ENCODE results near the gene MVD. TPM values are rescaled to one million over a fixed set of nuclear protein-coding genes. Genes with fewer than 3 reads are reported as not detected.

Gene MVD
- total and polyA plus RNA-seq, 2 of the 4 experiments (the other 2 are of a cell fraction), result 18.3 to 28.4 TPM

GRCh38 chr16:88630433-88630832 lies 32.5 kb downstream of the MVD start:
- Histone ChIP-seq H3K79me1 (ENCODE audit: low read depth in 1 of 2, low read length in 2 of 2) (peaks cover 0 to 7% of the 10 kb centered on the region in 2 experiments; a peak in 2 of 4 replicates), H3K4ac (ENCODE audit: low read depth, low read length) (no peak overlapping the region), H3K4me3 (ENCODE audit: insufficient read depth, low read depth, low read length) (no peak overlapping the region), H4K20me1 (ENCODE audit: insufficient read depth, low read length) (no peaks in the 10 kb centered on the region; the same call in 1 of the 2 replicates), H2AK5ac (ENCODE audit: low read depth, low read length) (no peak overlapping the region), H3K4me2 (ENCODE audit: low read depth, low read length) (no peak overlapping the region), H4K5ac (ENCODE audit: low read depth, low read length) (no peak overlapping the region), H2BK120ac (ENCODE audit: low read depth, low read length) (no peak overlapping the region), H3K14ac (replicated peaks; ENCODE audit: low read depth, low read length) (no peak overlapping the region), H2BK20ac (ENCODE audit: low read depth, low read length) (no peak overlapping the region), H2AK9ac (replicated peaks; ENCODE audit: low read depth, low read length, poor library complexity) (peak overlapping the region; percentile 19), H3K9ac (ENCODE audit: low read depth, low read length) (no peak overlapping the region), H4K8ac (ENCODE audit: low read depth in 2 of 2, low read length in 2 of 2) (no peak overlapping the region), H3K56ac (ENCODE audit: extremely low read depth, insufficient read depth, low read length) (no peak overlapping the region), H3K27me3 (ENCODE audit: control insufficient read depth, insufficient read depth, low read length) (no peaks in the 10 kb centered on the region), H3K9me1 (ENCODE audit: insufficient read depth, low read length) (no peaks in the 10 kb centered on the region), H2AFZ (replicated peaks; ENCODE audit: low read length, poor library complexity) (no peak overlapping the region), H4K91ac (ENCODE audit: insufficient read depth, low read depth, low read length) (no peak overlapping the region), H3K23ac (ENCODE audit: low read depth, low read length) (no peak overlapping the region), H2BK15ac (ENCODE audit: low read depth, low read length) (no peak overlapping the region), H3K27ac (ENCODE audit: insufficient read depth, low read length) (no peak overlapping the region), H3K18ac (ENCODE audit: low read depth, low read length) (no peak overlapping the region), H3K4me1 (ENCODE audit: control insufficient read depth, insufficient read depth, low read length) (peaks cover 8% of the 10 kb centered on the region), H3K36me3 (ENCODE audit: control insufficient read depth, insufficient read depth, low read length) (peaks cover 57% of the 10 kb centered on the region), H3K9me3 (ENCODE audit: control insufficient read depth, insufficient read depth, low read length) (no peaks in the 10 kb centered on the region), H2BK5ac (ENCODE audit: low read depth, low read length, poor library complexity, severe bottlenecking) (no peak overlapping the region)
- in situ Hi-C loops (cut with MboI; ENCODE audit: low sequenced_read_pairs) (no loop called here), intact Hi-C loops (cut with micrococcal nuclease) (no loop called here), dilution Hi-C loops (cut with HindIII; ENCODE audit: low sequenced_read_pairs, unreplicated experiment) (no loop called here)
- CTCF ChIA-PET, result no interaction called here
- BruUV-seq (replicated peaks), result no TSS peak
- ATAC-seq (ENCODE audit: low read depth) (no peak), DNase-seq (no peak)
- TF ChIP-seq RAD21 (IDR thresholded peaks at IDR 0.05; ENCODE audit: low read length) (no peak), BHLHE40 (IDR thresholded peaks at IDR 0.05; ENCODE audit: low read depth, low read length) (no peak), USF2 (IDR thresholded peaks at IDR 0.05; ENCODE audit: low read depth, low read length) (no peak), MAZ (IDR thresholded peaks at IDR 0.05; ENCODE audit: borderline replicate concordance, low read depth, low read length) (no peak), MXI1 (IDR thresholded peaks at IDR 0.05; ENCODE audit: borderline replicate concordance, low read depth, low read length) (no peak), SMC3 (IDR thresholded peaks at IDR 0.05; ENCODE audit: low read depth, low read length) (no peak), FOS (IDR thresholded peaks at IDR 0.05; ENCODE audit: low read depth, low read length) (no peak), CHD1 (IDR thresholded peaks at IDR 0.05; ENCODE audit: low read depth, low read length) (no peak), RCOR1 (IDR thresholded peaks at IDR 0.05; ENCODE audit: insufficient replicate concordance, low read length) (no peak), POLR2A (IDR thresholded peaks at IDR 0.05; ENCODE audit: low read depth, low read length) (no peak), CEBPB (IDR thresholded peaks at IDR 0.05; ENCODE audit: low read depth, low read length) (no peak), MAFK (IDR thresholded peaks at IDR 0.05; ENCODE audit: low read depth, low read length) (no peak), RFX5 (IDR thresholded peaks at IDR 0.05; ENCODE audit: low read depth, low read length) (no peak), NFE2L2 (IDR thresholded peaks at IDR 0.05; ENCODE audit: low read depth, low read length) (no peak), CTCF (conservative IDR thresholded peaks at IDR 0.05; ENCODE audit: low read depth, low read length) (no peak)
- TF ChIP-seq, protein P1, sequence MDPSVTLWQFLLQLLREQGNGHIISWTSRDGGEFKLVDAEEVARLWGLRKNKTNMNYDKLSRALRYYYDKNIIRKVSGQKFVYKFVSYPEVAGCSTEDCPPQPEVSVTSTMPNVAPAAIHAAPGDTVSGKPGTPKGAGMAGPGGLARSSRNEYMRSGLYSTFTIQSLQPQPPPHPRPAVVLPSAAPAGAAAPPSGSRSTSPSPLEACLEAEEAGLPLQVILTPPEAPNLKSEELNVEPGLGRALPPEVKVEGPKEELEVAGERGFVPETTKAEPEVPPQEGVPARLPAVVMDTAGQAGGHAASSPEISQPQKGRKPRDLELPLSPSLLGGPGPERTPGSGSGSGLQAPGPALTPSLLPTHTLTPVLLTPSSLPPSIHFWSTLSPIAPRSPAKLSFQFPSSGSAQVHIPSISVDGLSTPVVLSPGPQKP (IDR thresholded peaks at IDR 0.05; ENCODE audit: borderline replicate concordance, low read depth, low read length), result no peak
- no CpG with 5 or more reads among the region's 12 CpGs for WGBS, 2 experiments (ENCODE audit: extremely low coverage in 2 of 2, insufficient read length in 1 of 2)
- POLR2A ChIA-PET (ENCODE audit: unreplicated experiment), result no interaction called here
